GM12878 (cell line): ENCODE data around the gene RECQL5. TPM values are rescaled to one million over a fixed set of nuclear protein-coding genes. Genes with fewer than 3 reads are reported as not detected.
A peak's percentile ranks its signal among the peaks of the same experiment; 100 is the strongest.

Experiments
- ATAC-seq: fragments of 200-7000 bp; cut with Tn5 transposase; 3 replicates; pipeline ENCODE4 v1.9.1; 2020; ENCODE audit warnings: mild to moderate bottlenecking, moderate library complexity
- BruUV-seq: library from RNA; stranded (reverse); fragments of 400-500 nt; replicated peaks from 2 replicates; lab custom pipeline; 2021; lab: Mats Ljungman, UMichigan
- CTCF ChIA-PET: fragments of 300-600 bp; sonication (Branson Sonifier 250); formaldehyde crosslinking; extraction: SDS; loops from one replicate; lab custom pipeline; 2021; ENCODE audit warnings: inconsistent platforms; lab: Yijun Ruan, JAX
- POLR2A ChIA-PET: fragments of 350-600 bp; formaldehyde crosslinking; extraction: SDS; loops from one replicate; lab custom pipeline; 2021; ENCODE audit warnings: inconsistent platforms; lab: Charles Lee
- RAD21 ChIA-PET: fragments of 300-600 bp; sonication (Branson Sonifier 250); formaldehyde crosslinking; loops from one replicate; lab custom pipeline; 2023; ENCODE audit warnings: antibody characterized with exemption; ENCODE audit not compliant: unreplicated experiment; lab: Charles Lee
- SMC1A ChIA-PET: fragments of 300-600 bp; sonication (Branson Sonifier 250); formaldehyde crosslinking; loops from one replicate; lab custom pipeline; 2023; ENCODE audit not compliant: unreplicated experiment, uncharacterized antibody; lab: Charles Lee
- DNase-seq: peaks from one replicate; pipeline ENCODE4 v3.0.0-alpha.2; 2011; ENCODE audit warnings: low read depth, low spot score
- FAIRE-seq: peaks from 3 replicates; lab custom pipeline; 2011; peaks lifted over from hg19 to GRCh38; lab: Jason Lieb, UNC
- H2AFZ ChIP-seq: 2 replicates; pipeline ENCODE4 v1.6.0; 2011; ENCODE audit warnings: low read depth, low read length, control low read depth; ENCODE audit not compliant: control insufficient read depth
- H3K27ac ChIP-seq: 2 replicates; pipeline ENCODE4 v1.5.1; 2011; ENCODE audit warnings: control low read depth; ENCODE audit not compliant: control insufficient read depth, insufficient read depth
- H3K27me3 ChIP-seq, 2 experiments: replicated peaks in 1 of 2; 2 replicates each; pipeline versions ENCODE4 v1.6.0 to v1.6.1; 2011; ENCODE audit warnings: low read length in 1 of 2; ENCODE audit not compliant: control insufficient read depth in 2 of 2, insufficient read depth in 2 of 2
- H3K36me3 ChIP-seq, 2 experiments: 2 replicates each; pipeline ENCODE4 v1.5.1; 2011; ENCODE audit warnings: low read length in 1 of 2; ENCODE audit not compliant: control insufficient read depth in 2 of 2, insufficient read depth in 2 of 2
- H3K4me1 ChIP-seq: 2 replicates; pipeline ENCODE4 v1.6.1; 2011; ENCODE audit warnings: mild to moderate bottlenecking, low read length, moderate library complexity, mixed read lengths; ENCODE audit not compliant: control insufficient read depth, insufficient read depth
- H3K4me2 ChIP-seq: 2 replicates; pipeline ENCODE4 v1.6.0; 2011; ENCODE audit warnings: control low read depth; ENCODE audit not compliant: control insufficient read depth, insufficient read depth
- H3K4me3 ChIP-seq: fragments of 200-600 bp; sonication (generic); 2 replicates; pipeline ENCODE4 v1.5.1; 2016
- H3K79me2 ChIP-seq: 2 replicates; pipeline ENCODE4 v1.6.0; 2011; ENCODE audit warnings: low read length; ENCODE audit not compliant: control insufficient read depth, insufficient read depth
- H3K9ac ChIP-seq: 2 replicates; pipeline ENCODE4 v1.8.0; 2011; ENCODE audit warnings: low read length, control low read depth, mixed read lengths; ENCODE audit not compliant: control insufficient read depth, insufficient read depth
- H3K9me3 ChIP-seq: replicated peaks from 3 replicates; pipeline ENCODE4 v1.5.1; 2011; ENCODE audit warnings: mild to moderate bottlenecking, low read length; ENCODE audit not compliant: control insufficient read depth, insufficient read depth
- H4K20me1 ChIP-seq: 2 replicates; pipeline ENCODE4 v1.6.0; 2011; ENCODE audit not compliant: control insufficient read depth, insufficient read depth
- BACH1 ChIP-seq: fragments of 450-650 bp; IDR thresholded peaks from 2 replicates; pipeline ENCODE4 v1.6.1; 2017; ENCODE audit warnings: mild to moderate bottlenecking, borderline replicate concordance
- BMI1 ChIP-seq: fragments of 450-650 bp; IDR thresholded peaks from 2 replicates; pipeline ENCODE4 v1.6.1; 2016; ENCODE audit warnings: mild to moderate bottlenecking, moderate library complexity, borderline replicate concordance
- BRCA1 ChIP-seq: IDR thresholded peaks from 2 replicates; pipeline ENCODE4 v1.6.1; 2011; ENCODE audit warnings: low read depth, low read length, improper control_type of control experiment
- CHD4 ChIP-seq: fragments of 200-600 bp; sonication (generic); IDR thresholded peaks from 2 replicates; pipeline ENCODE4 v1.6.1; 2016; ENCODE audit warnings: mild to moderate bottlenecking
- DPF2 ChIP-seq: fragments of 450-650 bp; IDR thresholded peaks from 2 replicates; pipeline ENCODE4 v1.6.1; 2017; ENCODE audit warnings: mild to moderate bottlenecking
- ETV6 ChIP-seq, 2 experiments: fragments of 450-650 bp in 1 of 2; IDR thresholded peaks in 1 of 2; conservative IDR thresholded peaks in 1 of 2; 2 replicates each; pipeline ENCODE4 v1.6.1; 2014; ENCODE audit warnings: antibody characterized with exemption in 1 of 2, borderline replicate concordance in 1 of 2, low read depth in 1 of 2, mild to moderate bottlenecking in 1 of 2, moderate library complexity in 1 of 2
- FOXK2 ChIP-seq: fragments of 450-650 bp; IDR thresholded peaks from 2 replicates; pipeline ENCODE4 v1.6.1; 2017; ENCODE audit warnings: mild to moderate bottlenecking, moderate library complexity
- MTA3 ChIP-seq: IDR thresholded peaks from 2 replicates; pipeline ENCODE4 v1.6.1; 2012; ENCODE audit warnings: low read length, inconsistent platforms, borderline replicate concordance
- NFXL1 ChIP-seq: fragments of 450-650 bp; IDR thresholded peaks from 2 replicates; pipeline ENCODE4 v1.6.1; 2017; ENCODE audit warnings: antibody characterized with exemption, mild to moderate bottlenecking, borderline replicate concordance
- RAD21 ChIP-seq: IDR thresholded peaks from 2 replicates; pipeline ENCODE4 v1.6.1; 2011; ENCODE audit warnings: mild to moderate bottlenecking, low read depth, low read length, moderate library complexity; ENCODE audit not compliant: insufficient read depth
- SREBF1 ChIP-seq: IDR thresholded peaks from 2 replicates; pipeline ENCODE4 v1.6.1; 2012; ENCODE audit warnings: mild to moderate bottlenecking, low read length
- WGBS: methylation state at CpG from one replicate; pipeline ENCODE4 v1.1.6; 2016; ENCODE audit warnings: low lambda C conversion rate; ENCODE audit not compliant: insufficient replicate concordance, insufficient coverage; ENCODE audit errors: missing lambda C conversion rate; 5-methylcytosine and 5-hydroxymethylcytosine counted together
- in situ Hi-C: fragments of 300-500 bp; cut with MboI; formaldehyde crosslinking; loops from 9 replicates; pipeline ENCODE4 v1.14.3; 2018; ENCODE audit warnings: mixed read lengths
- intact Hi-C: fragments of 100-400 bp; cut with micrococcal nuclease; formaldehyde crosslinking; loops from one replicate; pipeline ENCODE4 v1.14.2; 2022; ENCODE audit not compliant: unreplicated experiment
- polyA plus RNA-seq, 11 experiments: library from polyadenylated mRNA; depleted of rRNA in 4 of 11; unstranded in 6 of 11; stranded (reverse) in 5 of 11; fragments of >200 nt; fragmentation: Nextera tagmentation in 4 of 11; fragmentation: Illumina TruSeq in 1 of 11; extraction: Ambion mirVana in 4 of 11; extraction: Trizol in 1 of 11; gene quantifications; 1 replicate in 1 of 11; 2 replicates in 10 of 11; pipeline versions ENCODE4 v1.2.1 to v1.2.3, GENCODE V29; 2011 to 2016; ENCODE audit warnings: inconsistent platforms in 2 of 11, missing spikeins in 2 of 11, low read depth in 1 of 11
- total RNA-seq, 4 experiments: library from RNA; depleted of rRNA in 3 of 4; stranded (reverse); fragments of >200 nt in 3 of 4; fragmentation: Illumina TruSeq in 1 of 4; extraction: Trizol in 1 of 4; gene quantifications; 2 replicates each; pipeline versions ENCODE4 v1.2.1 to v1.2.3, GENCODE V29; 2013 to 2021
- TF ChIP-seq, protein P1 (sequence below): fragments of 450-650 bp; formaldehyde crosslinking; IDR thresholded peaks from 2 replicates; pipeline ENCODE4 v1.5.0; 2022; ENCODE audit warnings: mild to moderate bottlenecking, missing genetic modification characterization
- TF ChIP-seq, protein P2 (sequence below): fragments of 450-650 bp; formaldehyde crosslinking; IDR thresholded peaks from 2 replicates; pipeline ENCODE4 v1.4.0; 2022; ENCODE audit warnings: mild to moderate bottlenecking, moderate library complexity
- TF ChIP-seq, protein P3 (sequence below): IDR thresholded peaks from 2 replicates; pipeline ENCODE4 v1.6.1; 2011; ENCODE audit warnings: borderline replicate concordance, low read depth, mild to moderate bottlenecking, moderate library complexity, mixed read lengths, low read length; ENCODE audit not compliant: insufficient read depth; ENCODE audit errors: extremely low read length

The RECQL5 gene
- total and polyA plus RNA-seq, 10 of the 15 experiments (the other 5 are each of a cell fraction or from before 2014, with no cell fraction given): 3.6 to 30.6 (median 20.1) TPM

- TF ChIP-seq, protein P1, sequence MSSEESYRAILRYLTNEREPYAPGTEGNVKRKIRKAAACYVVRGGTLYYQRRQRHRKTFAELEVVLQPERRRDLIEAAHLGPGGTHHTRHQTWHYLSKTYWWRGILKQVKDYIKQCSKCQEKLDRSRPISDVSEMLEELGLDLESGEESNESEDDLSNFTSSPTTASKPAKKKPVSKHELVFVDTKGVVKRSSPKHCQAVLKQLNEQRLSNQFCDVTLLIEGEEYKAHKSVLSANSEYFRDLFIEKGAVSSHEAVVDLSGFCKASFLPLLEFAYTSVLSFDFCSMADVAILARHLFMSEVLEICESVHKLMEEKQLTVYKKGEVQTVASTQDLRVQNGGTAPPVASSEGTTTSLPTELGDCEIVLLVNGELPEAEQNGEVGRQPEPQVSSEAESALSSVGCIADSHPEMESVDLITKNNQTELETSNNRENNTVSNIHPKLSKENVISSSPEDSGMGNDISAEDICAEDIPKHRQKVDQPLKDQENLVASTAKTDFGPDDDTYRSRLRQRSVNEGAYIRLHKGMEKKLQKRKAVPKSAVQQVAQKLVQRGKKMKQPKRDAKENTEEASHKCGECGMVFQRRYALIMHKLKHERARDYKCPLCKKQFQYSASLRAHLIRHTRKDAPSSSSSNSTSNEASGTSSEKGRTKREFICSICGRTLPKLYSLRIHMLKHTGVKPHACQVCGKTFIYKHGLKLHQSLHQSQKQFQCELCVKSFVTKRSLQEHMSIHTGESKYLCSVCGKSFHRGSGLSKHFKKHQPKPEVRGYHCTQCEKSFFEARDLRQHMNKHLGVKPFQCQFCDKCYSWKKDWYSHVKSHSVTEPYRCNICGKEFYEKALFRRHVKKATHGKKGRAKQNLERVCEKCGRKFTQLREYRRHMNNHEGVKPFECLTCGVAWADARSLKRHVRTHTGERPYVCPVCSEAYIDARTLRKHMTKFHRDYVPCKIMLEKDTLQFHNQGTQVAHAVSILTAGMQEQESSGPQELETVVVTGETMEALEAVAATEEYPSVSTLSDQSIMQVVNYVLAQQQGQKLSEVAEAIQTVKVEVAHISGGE (CRISPR knock-in tag): no peak
- TF ChIP-seq CHD4 (no peak), ETV6 (conservative IDR thresholded peaks at IDR 0.05 in 1 of 2, IDR thresholded peaks at IDR 0.05 in 1 of 2; ENCODE audit: borderline replicate concordance in 1 of 2, low read depth in 1 of 2) (no peak), BMI1 (no peak), MTA3 (no peak), NFXL1 (no peak), DPF2 (no peak), FOXK2 (no peak), BACH1 (no peak), RAD21 (no peak), SREBF1 (no peak), BRCA1 (no peak)
- TF ChIP-seq, protein P2, sequence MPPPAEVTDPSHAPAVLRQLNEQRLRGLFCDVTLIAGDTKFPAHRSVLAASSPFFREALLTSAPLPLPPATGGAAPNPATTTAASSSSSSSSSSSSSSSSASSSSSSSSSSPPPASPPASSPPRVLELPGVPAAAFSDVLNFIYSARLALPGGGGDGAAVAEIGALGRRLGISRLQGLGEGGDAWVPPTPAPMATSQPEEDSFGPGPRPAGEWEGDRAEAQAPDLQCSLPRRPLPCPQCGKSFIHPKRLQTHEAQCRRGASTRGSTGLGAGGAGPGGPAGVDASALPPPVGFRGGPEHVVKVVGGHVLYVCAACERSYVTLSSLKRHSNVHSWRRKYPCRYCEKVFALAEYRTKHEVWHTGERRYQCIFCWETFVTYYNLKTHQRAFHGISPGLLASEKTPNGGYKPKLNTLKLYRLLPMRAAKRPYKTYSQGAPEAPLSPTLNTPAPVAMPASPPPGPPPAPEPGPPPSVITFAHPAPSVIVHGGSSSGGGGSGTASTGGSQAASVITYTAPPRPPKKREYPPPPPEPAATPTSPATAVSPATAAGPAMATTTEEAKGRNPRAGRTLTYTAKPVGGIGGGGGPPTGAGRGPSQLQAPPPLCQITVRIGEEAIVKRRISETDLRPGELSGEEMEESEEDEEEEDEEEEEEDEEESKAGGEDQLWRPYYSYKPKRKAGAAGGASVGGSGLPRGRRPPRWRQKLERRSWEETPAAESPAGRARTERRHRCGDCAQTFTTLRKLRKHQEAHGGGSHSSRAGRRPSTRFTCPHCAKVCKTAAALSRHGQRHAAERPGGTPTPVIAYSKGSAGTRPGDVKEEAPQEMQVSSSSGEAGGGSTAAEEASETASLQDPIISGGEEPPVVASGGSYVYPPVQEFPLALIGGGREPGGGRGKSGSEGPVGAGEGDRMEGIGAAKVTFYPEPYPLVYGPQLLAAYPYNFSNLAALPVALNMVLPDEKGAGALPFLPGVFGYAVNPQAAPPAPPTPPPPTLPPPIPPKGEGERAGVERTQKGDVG (CRISPR knock-in tag): no peak
- TF ChIP-seq, protein P3, sequence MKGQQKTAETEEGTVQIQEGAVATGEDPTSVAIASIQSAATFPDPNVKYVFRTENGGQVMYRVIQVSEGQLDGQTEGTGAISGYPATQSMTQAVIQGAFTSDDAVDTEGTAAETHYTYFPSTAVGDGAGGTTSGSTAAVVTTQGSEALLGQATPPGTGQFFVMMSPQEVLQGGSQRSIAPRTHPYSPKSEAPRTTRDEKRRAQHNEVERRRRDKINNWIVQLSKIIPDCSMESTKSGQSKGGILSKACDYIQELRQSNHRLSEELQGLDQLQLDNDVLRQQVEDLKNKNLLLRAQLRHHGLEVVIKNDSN: no peak
- no TSS peak for BruUV-seq
- 89% methylated on average over 5 of the region's 5 CpGs for WGBS
- H3K9ac ChIP-seq: no peak overlapping the region
- ChIA-PET CTCF (interaction anchor here (0.9 to 19.5 kb wide), 14 partner anchors 7 to 223 kb away, joined by 3 to 349 read pairs (median 6); partner anchors contain the start of genes RECQL5, SAP30BP and SMIM5), SMC1A (interaction anchor here (1.1 to 4.7 kb wide), 4 partner anchors 19 to 95 kb away, joined by 3 to 32 read pairs (median 5); partner anchors contain the start of gene SMIM5), RAD21 (interaction anchor here (1.0 to 2.9 kb wide), 4 partner anchors 19 to 96 kb away, joined by 3 to 19 read pairs (median 5); partner anchors contain the start of gene SMIM5), POLR2A (interaction anchor here (0.6 to 2.8 kb wide), 2 partner anchors 19 to 342 kb away, joined by 3 to 8 read pairs; partner anchors contain the start of gene SMIM5)
- intact Hi-C loops (no loop called here), in situ Hi-C loops (no loop called here)
- H3K79me2 ChIP-seq: no peaks in the 10 kb centered on the region
- no peaks in the 10 kb centered on the region for H3K9me3 ChIP-seq
- no peaks in the 10 kb centered on the region for H4K20me1 ChIP-seq
- peaks cover 5% of the 10 kb centered on the region; the same call in 1 of the 2 replicates for H3K4me1 ChIP-seq
- peaks cover 3 to 8% of the 10 kb centered on the region in 2 experiments; a peak in 3 of 4 replicates for H3K36me3 ChIP-seq
- no peak overlapping the region for H3K4me2 ChIP-seq
- no peak overlapping the region for H2AFZ ChIP-seq
- FAIRE-seq: no peak
- DNase-seq: no peak
- no peak overlapping the region for H3K4me3 ChIP-seq
- no peak for ATAC-seq
- no peaks in the 10 kb centered on the region for H3K27me3 ChIP-seq
- 0 out of 2 replicates have a peak overlapping the region, but pooled peaks have one; percentile 18 for H3K27ac ChIP-seq
Measured at GRCh38 chr17:75652341-75652740, 14.6 kb downstream of the RECQL5 start.
